OCI-LY3 (cell line): ENCODE measurements around the gene CHRM5.

Experiments
- CTCF ChIP-seq: fragments of 200-600, 300-600 bp; sonication (generic); IDR thresholded peaks from 2 replicates; pipeline ENCODE4 v1.5.1; 2014; ENCODE audit warnings: antibody characterized with exemption, low read length, low read depth
- EZH2phosphoT487 ChIP-seq: fragments of 200-600 bp; shearing (Covaris generic); IDR thresholded peaks from 2 replicates; pipeline ENCODE4 v1.6.1; 2018; ENCODE audit warnings: antibody characterized with exemption, mixed run types, low read depth

DNA sequence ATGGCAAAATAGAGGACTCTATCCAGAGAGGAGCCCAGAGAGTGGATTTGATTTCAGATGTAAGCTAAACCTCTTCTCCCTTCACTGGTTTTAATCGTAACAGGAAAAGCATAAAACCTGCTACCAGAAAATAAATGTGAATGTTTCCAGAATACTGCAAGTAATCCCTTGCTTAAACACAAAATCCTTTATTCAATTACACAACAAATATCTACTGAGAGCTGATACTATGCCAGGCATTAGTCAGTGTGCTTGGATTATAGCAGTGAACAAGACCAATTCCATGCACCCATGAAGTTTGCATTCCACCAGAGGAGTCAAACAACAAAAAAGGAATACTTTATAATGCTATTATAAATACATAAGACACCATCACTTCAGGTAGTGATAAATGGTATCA lies 55.6 kb downstream of the CHRM5 start:
- no peak for TF ChIP-seq CTCF
- no peak for TF ChIP-seq EZH2phosphoT487
